CMK (cell line): ENCODE measurements around the gene FNDC3B.
"Not testable (repeated sequence)": the region's sequence is repeated elsewhere in the genome, so short reads cannot be mapped to it uniquely, and the experiment has no call there.

Experiments used
- DNase-seq: peaks from one replicate; pipeline ENCODE4 v3.0.0-alpha.2; 2010; ENCODE audit warnings: low read depth

The FNDC3B gene

GRCh38 chr3:172365028-172365567 is 325.7 kb downstream of the FNDC3B start:
- no peak for DNase-seq

DNA sequence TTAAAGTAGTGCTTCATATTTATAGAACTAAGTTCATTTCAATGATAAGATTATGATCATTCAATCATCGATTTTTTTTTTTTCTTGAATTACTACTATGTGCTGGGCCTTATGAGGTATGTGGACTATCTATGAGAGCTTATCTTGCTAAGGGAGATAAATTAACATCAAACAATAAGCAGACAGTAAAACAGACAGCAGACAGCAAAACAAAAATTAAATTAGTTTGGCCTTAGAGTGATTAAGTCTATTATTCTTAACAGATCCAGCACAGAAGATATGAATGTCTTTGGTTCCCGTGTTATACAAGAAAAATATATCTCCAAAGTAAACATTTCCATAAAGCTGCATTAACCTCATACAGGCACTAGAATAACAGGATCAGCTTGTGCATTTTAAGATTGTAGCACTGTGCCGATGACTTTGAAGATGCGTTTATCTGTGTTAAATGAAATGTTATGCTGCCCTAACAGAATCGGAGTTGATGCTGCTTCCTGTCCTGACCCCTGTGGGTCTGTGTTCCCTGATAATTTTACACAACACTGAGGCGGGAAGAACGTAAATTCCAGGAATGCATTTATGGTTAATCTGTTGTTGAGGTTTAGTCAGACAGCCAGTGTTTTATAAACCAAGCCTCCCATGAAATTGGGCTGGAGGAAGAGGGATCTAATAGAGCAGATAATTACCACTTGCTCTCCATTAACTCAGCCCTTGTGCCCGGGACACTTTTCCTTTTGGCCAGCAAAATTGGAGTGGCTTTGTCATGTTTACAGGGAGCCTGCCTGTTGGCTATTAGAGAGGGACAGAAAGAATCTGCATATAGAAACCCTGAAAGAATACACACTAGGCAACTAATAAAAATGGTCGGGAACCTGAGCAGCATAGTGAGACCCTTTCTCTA is 328.1 kb downstream of the FNDC3B start:
- DNase-seq, result no peak

- DNase-seq, result not testable (repeated sequence)
Measured at GRCh38 chr3:172368556-172368955, 329.2 kb downstream of the FNDC3B start.

DNA sequence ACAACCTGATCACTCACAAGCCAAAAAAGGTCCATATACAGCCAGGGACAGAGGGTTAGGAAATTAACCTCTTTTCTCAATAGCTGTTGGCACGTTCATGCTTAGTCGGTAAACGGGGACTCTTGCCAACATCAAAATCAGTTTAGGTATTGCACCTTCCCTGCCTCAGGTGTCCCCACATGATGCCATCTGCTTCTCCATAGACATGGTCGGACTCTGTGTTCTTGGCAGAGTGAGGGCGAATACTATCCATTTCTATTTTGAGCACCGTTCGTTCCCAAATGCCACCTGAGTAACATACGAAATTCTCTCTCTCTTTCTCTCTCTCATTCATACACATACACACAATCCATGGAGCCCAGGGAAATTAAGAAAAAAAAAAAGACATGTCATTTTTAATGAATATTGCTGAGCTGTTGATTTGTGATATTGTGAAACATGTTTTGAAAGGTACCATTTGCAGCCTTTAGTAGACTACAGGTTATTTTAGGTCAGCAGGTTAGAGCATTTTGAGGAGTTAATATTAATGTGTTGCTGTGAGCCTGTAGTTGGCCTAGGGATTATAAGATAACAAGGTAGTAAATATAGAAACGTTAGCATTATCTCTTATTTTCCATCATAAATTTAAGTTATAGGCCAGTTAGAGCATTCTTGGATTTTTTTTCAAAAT is 330.3 kb downstream of the FNDC3B start:
- DNase-seq, result no peak

- no peak for DNase-seq
Measured at GRCh38 chr3:172370419-172370818, 331.0 kb downstream of the FNDC3B start.

GRCh38 chr3:172371544-172371943 is 332.2 kb downstream of the FNDC3B start:
- no peak for DNase-seq

GRCh38 chr3:172372895-172373294 is 333.5 kb downstream of the FNDC3B start:
- DNase-seq, result no peak

GRCh38 chr3:172373912-172374311 is 334.5 kb downstream of the FNDC3B start:
- DNase-seq, result no peak

DNA sequence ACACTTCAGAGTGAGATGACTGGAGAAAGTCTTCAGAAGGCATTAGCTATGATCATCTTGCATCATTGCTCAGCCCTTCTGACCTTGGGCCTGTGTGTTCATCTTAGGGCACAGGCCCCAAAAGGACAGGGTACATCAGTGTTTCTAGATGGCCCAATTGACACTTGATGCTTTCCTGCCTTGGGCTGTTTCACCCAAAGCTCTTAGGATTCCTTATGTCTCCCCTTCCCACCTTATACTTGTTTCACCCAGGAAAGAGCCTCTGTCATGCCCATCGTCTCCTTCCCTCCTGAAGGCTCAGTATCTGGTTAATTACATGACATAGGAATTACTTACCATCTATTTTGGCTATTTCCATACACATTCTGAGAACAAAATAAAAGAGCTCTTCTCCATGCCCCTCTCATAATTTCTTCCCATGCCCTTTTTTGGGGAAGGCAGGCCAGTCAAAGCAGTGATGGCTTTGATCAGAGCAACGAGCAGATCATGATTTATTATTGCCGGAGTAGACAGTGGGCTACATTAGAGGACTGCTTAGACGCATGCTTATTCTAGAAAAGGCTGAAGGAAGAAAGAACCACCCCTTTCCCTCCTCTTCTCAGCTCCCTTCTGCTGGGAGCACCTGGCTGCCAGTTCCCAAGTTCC is 335.9 kb downstream of the FNDC3B start:
- DNase-seq, result no peak

- DNase-seq, result no peak
Measured at GRCh38 chr3:172376402-172376801, 337.0 kb downstream of the FNDC3B start.

DNA sequence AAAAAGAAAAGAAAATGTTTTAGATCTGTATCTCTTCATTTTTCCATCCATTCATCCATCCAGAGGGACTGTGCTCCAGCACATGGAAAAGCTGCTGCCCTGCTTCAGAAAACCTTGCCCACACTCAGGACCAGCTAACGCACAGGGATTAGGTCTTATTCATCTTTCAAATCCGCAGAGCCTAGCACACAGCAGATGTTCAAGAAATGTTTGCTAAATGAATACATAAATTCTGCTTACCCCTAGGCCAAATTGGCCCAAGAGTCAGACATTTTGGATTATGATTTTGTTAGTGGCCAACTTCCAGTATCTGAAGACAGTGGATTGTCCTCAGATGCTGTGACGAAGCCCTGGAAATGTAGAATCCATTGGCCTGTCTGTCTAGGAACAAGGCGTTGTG is 337.5 kb downstream of the FNDC3B start:
- DNase-seq, result no peak

DNA sequence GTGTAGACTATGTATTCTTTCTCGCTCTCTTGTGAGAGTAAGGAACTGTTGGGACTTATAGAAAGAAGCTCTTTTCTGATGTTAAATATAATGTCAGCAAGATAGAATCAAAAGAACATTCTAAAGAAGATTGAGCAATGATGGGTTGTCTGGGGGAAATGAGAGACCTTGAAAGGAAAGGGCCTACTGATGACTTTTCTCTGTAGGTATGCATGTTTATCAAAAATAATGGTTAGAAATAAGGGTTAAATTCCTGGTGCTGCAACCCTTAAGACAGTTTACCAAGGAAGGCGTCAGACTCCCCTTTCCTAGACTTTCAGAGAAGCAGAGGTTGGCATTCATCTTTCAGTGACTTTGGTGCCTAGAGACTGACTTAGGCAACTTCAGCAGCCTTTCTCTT is 339.1 kb downstream of the FNDC3B start:
- DNase-seq, result no peak

DNA sequence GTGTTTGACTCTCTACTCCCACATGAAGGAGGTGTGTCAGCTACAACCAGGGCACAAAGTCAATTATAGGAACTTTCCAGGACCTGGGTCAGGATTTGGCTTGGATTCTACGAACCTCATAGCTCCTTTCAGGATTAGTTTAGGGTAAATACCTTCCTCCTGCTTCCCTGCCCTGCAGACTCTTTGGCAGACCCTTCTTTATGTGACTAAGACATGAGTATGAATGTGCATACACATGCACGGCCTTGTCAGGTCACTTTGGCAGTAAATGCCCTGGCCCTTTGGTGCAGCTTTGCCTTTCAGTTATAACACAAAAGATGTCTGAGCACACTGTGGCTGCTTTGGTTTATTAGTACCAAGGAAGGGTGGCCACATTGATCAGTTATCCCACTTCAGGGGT is 340.0 kb downstream of the FNDC3B start:
- DNase-seq, result no peak

- no peak for DNase-seq
Measured at GRCh38 chr3:172380632-172381031, 341.3 kb downstream of the FNDC3B start.

DNA sequence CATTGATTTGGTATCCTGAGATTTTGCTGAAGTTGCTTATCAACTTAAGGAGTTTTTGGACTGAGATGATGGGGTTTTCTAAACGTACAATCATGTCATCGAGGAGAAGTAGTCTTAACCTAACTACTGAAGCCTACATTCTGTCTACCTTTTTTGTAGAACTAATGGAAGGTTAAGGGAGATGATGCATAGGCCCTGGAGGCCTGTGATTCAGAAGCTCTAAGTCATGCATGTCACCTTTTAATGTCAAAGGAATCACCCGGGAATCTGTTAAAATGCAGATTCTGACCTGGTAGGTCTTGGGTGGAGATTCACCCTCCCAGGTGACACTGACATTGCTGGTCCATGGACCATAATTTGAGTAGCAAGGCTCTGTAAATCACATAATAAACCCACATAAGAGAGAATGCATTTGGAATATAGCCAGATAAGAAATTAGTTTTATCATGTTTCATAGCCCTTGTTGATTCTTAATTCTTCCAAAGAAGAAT is 344.0 kb downstream of the FNDC3B start:
- DNase-seq, result no peak

GRCh38 chr3:172384836-172385235 is 345.5 kb downstream of the FNDC3B start:
- no peak for DNase-seq

DNA sequence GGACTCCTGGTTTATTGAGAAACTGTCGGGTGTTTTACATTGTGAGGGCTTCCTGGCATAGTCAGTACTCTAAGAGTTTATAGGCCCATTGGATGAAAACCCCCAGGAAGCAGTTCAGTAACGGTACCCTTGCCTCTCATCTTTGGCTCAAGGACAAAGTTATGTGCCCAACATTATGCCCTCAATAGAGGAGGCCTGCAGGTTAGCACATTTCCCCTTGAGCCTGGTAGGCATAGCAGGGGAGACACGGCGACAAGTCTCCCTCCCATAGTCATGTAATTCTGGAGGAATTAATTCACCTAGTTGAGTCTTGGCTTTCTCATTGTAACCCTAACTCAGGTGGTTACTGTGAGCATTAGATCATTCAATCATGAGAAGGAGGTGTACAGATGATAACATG is 348.4 kb downstream of the FNDC3B start:
- no peak for DNase-seq

GRCh38 chr3:172388412-172389078 is 349.2 kb downstream of the FNDC3B start:
- DNase-seq, result no peak

DNA sequence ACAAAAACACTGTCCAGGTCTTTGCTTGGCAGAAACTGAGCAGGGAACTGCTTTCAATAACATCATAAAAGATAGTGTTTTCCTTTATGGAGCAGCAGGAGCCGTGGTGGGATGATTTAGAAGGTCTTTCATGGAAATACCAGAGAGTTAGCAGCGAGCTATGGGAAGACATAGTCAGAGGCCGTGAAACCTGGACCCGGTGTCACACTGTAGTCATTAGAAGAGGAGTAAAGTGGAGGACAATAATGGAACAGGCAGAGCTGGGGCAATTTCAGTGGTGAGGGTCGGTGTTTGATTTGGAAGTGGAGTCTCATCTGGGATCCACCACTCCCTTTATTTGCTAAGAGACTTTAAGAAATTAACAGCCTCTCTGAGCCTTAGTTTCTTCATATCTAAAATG is 351.4 kb downstream of the FNDC3B start:
- DNase-seq, result no peak

- no peak for DNase-seq
Measured at GRCh38 chr3:172391592-172392302, 352.4 kb downstream of the FNDC3B start.

DNA sequence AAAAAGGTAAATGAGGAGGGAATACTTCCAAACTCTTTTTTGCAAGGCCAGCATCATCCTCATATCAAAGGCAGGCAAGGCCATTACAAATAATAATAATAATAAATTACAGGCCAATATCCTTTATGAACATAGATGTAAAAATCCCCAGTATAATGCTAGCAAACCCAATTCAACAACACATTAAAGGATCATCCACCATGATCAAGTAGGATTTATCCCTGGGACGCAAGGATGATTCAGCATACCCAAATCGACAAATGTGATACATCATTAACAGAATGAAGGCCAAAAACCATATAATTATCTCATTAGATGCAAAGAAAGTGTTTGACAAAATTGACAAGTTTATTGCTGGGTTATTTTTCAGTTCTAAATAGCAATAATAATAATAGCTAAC is 355.3 kb downstream of the FNDC3B start:
- DNase-seq, result no peak
